Loucy (cell line): Measurements from ENCODE around the gene GOLGA6D.

Source experiments
- CTCF ChIP-seq: fragments of 200-600 bp; sonication (generic); conservative IDR thresholded peaks from 2 replicates; pipeline ENCODE4 v1.5.1; 2014; ENCODE audit warnings: mild to moderate bottlenecking, antibody characterized with exemption, low read length
- EZH2phosphoT487 ChIP-seq: fragments of 200-600 bp; IDR thresholded peaks from 2 replicates; pipeline ENCODE4 v1.6.1; 2018; ENCODE audit warnings: antibody characterized with exemption, mild to moderate bottlenecking, moderate library complexity, borderline replicate concordance

- TF ChIP-seq CTCF = no peak
- TF ChIP-seq EZH2phosphoT487 = no peak
Observed at GRCh38 chr15:75306188-75306587, 23.6 kb downstream of the GOLGA6D start.
